ENCODE measurements around the gene RSAD1. TPM values are rescaled to one million over a fixed set of nuclear protein-coding genes. Genes with fewer than 3 reads are reported as not detected.

RSAD1 gene
- total RNA-seq, 3 donors from 2014 or later (not counting 1 experiment from before 2014, with no cell fraction given): 49.0 to 71.3 (median 56.5) TPM

DNA sequence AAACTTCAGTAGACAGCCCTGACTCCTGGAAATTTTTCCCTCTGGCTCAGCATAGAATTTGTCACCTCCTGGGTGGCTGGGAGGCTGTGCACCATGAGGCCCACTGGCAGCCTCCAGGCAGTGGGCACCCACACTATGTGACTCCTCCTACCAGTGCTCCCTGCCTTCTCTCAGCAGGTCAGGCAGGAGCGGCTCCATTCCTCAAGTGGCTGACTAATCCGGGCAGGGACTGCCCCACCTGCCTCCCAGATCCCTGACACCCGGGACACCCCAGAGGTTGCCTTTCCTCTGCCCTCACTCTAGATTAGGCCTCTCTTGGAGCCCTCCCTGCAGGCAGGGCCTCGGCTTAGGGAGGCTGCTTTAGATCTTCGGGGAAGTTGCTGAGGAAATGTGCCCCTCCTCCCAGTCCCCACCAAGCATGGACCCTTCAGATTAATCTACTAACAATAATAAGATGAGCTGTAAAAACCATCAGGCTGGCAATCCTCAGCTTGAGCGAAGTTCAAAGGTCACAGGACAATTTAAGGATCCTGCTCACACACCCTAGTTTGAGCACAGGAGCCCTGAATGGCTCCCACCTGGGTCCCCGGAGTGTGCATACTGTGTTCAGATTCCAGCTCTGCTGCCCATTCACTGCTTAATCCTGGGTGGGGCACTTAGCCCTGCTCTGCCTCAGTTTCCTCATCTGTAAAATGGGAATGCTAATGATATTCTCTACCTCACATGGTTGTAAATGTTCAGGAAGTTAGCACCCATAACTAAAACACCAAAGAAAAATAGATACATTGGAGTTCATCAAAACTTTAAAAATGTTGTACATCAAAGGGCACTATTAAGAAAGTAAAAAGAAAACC is 19.6 kb downstream of the RSAD1 start:
- Histone ChIP-seq H3K27ac (ENCODE audit: low read length) (no peak overlapping the region), H3K4me3 (ENCODE audit: low read length) (no peak overlapping the region), H3K9me3 (ENCODE audit: control insufficient read depth, insufficient read depth, low read length) (no peaks in the 10 kb centered on the region), H3K4me1 (ENCODE audit: control insufficient read depth, insufficient read depth, low read length) (no peaks in the 10 kb centered on the region), H3K27me3 (ENCODE audit: control insufficient read depth, insufficient read depth, low read length) (no peaks in the 10 kb centered on the region), H3K36me3 (ENCODE audit: control insufficient read depth, insufficient read depth, low read length) (no peaks in the 10 kb centered on the region)
- DNase-seq (no peak), ATAC-seq (no peak)
- Mint-ChIP-seq H3K4me3 (no peak overlapping the region), H3K27ac (no peak overlapping the region), H3K36me3 (no peaks in the 10 kb centered on the region), H3K4me1 (no peaks in the 10 kb centered on the region), H3K9me3 (no peaks in the 10 kb centered on the region), H3K27me3 (ENCODE audit: low read depth in 2 of 2) (peaks cover 0 to 2% of the 10 kb centered on the region in 2 donors)
- WGBS (ENCODE audit: insufficient coverage): 74% methylated on average over 7 of the region's 7 CpGs
- intact Hi-C loops (cut with micrococcal nuclease): no loop called here
- TF ChIP-seq, protein P1, sequence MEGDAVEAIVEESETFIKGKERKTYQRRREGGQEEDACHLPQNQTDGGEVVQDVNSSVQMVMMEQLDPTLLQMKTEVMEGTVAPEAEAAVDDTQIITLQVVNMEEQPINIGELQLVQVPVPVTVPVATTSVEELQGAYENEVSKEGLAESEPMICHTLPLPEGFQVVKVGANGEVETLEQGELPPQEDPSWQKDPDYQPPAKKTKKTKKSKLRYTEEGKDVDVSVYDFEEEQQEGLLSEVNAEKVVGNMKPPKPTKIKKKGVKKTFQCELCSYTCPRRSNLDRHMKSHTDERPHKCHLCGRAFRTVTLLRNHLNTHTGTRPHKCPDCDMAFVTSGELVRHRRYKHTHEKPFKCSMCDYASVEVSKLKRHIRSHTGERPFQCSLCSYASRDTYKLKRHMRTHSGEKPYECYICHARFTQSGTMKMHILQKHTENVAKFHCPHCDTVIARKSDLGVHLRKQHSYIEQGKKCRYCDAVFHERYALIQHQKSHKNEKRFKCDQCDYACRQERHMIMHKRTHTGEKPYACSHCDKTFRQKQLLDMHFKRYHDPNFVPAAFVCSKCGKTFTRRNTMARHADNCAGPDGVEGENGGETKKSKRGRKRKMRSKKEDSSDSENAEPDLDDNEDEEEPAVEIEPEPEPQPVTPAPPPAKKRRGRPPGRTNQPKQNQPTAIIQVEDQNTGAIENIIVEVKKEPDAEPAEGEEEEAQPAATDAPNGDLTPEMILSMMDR (IDR thresholded peaks at IDR 0.05): no peak

DNA sequence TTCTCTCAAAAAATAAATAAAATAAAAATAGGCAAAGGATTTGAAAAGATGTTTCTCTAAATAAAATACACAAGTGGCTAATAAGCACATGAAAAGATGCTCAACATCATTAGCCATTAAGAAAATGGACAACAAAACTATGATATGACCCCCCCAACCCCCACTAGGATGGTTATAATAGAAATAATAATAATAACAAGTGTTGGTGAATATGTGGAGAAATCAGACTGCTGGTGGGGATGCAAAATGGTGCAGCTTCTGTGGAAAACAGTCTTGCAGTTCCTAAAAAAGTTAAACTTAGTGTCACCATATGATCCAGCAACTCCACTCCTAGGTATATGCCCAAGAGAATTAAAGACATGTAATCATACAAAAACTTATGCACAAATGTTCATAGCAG is 20.6 kb downstream of the RSAD1 start:
- Histone ChIP-seq H3K27ac (ENCODE audit: low read length) (no peak overlapping the region), H3K4me1 (ENCODE audit: control insufficient read depth, insufficient read depth, low read length) (no peaks in the 10 kb centered on the region), H3K36me3 (ENCODE audit: control insufficient read depth, insufficient read depth, low read length) (no peaks in the 10 kb centered on the region), H3K9me3 (ENCODE audit: control insufficient read depth, insufficient read depth, low read length) (no peaks in the 10 kb centered on the region), H3K4me3 (ENCODE audit: low read length) (no peak overlapping the region), H3K27me3 (ENCODE audit: control insufficient read depth, insufficient read depth, low read length) (no peaks in the 10 kb centered on the region)
- no peak for DNase-seq
- Mint-ChIP-seq H3K27me3 (ENCODE audit: low read depth in 2 of 2) (peaks cover 0 to 8% of the 10 kb centered on the region in 2 donors), H3K36me3 (no peaks in the 10 kb centered on the region), H3K4me3 (no peak overlapping the region), H3K4me1 (peaks cover 0 to 4% of the 10 kb centered on the region in 2 donors), H3K9me3 (no peaks in the 10 kb centered on the region), H3K27ac (no peak overlapping the region)
- TF ChIP-seq, protein P1 (IDR thresholded peaks at IDR 0.05): no peak
- no peak for ATAC-seq
- intact Hi-C loops (cut with micrococcal nuclease): no loop called here

DNA sequence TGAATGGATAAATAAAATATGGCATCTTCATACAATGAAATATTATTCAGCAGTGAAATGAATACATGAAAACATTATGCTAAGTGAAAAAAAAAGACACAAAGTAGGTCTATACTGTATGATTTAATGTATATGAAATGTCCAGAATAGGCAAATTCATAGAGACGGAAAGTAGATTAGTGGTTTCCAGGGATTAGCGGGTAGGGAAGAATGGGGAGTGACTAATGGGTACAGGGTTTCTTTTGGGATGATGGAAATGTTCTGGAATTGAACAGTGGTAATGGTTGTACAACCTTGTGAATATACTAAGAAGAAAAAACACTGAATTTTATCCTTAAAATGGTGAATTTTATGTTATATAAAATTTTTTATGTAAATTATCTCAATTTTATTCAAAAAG is 21.1 kb downstream of the RSAD1 start:
- Mint-ChIP-seq H3K36me3 (no peaks in the 10 kb centered on the region), H3K9me3 (no peaks in the 10 kb centered on the region), H3K4me3 (no peak overlapping the region), H3K27me3 (ENCODE audit: low read depth in 2 of 2) (peaks cover 0 to 8% of the 10 kb centered on the region in 2 donors), H3K27ac (no peak overlapping the region), H3K4me1 (peaks cover 0 to 4% of the 10 kb centered on the region in 2 donors)
- 93% methylated on average over 2 of the region's 2 CpGs for whole genome bisulfite sequencing (ENCODE audit: insufficient coverage)
- TF ChIP-seq, protein P1 (IDR thresholded peaks at IDR 0.05): no peak
- no peak overlapping the region for H3K4me3 ChIP-seq (ENCODE audit: low read length)
- H3K4me1 ChIP-seq (ENCODE audit: control insufficient read depth, insufficient read depth, low read length): no peaks in the 10 kb centered on the region
- intact Hi-C loops (cut with micrococcal nuclease): no loop called here
- DNase-seq (no peak), ATAC-seq (no peak)
- no peaks in the 10 kb centered on the region for H3K9me3 ChIP-seq (ENCODE audit: control insufficient read depth, insufficient read depth, low read length)
- H3K27me3 ChIP-seq (ENCODE audit: control insufficient read depth, insufficient read depth, low read length): no peaks in the 10 kb centered on the region
- no peak overlapping the region for H3K27ac ChIP-seq (ENCODE audit: low read length)
- no peaks in the 10 kb centered on the region for H3K36me3 ChIP-seq (ENCODE audit: control insufficient read depth, insufficient read depth, low read length)
